ENCODE measurements around the gene CITED4.

GRCh38 chr1:40903106-40903505, 40.9 kb upstream of the CITED4 start:
- TF ChIP-seq POLR2A (IDR thresholded peaks at IDR 0.05) (no peak), CTCF (IDR thresholded peaks at IDR 0.05) (no peak)
